Stomach (tissue), 4 donors: ENCODE results near the gene INPP5J.

ENCODE experiments used
- CTCF ChIP-seq, 7 experiments: fragments of 450-650 bp in 4 of 7; fragments of 200-600 bp in 3 of 7; sonication (generic) in 3 of 7; IDR thresholded peaks; one replicate each; pipeline ENCODE4 v1.5.1; 2016 to 2019; ENCODE audit warnings: antibody characterized with exemption in 7 of 7, control low read depth in 2 of 7, mild to moderate bottlenecking in 1 of 7
- EP300 ChIP-seq: sonication (generic); formaldehyde crosslinking; IDR thresholded peaks from one replicate; pipeline ENCODE4 v1.6.1; 2017; ENCODE audit warnings: antibody characterized with exemption
- POLR2A ChIP-seq, 4 donors: fragments of 450-650 bp; IDR thresholded peaks; one replicate each; pipeline ENCODE4 v1.6.1; 2016; ENCODE audit warnings: antibody characterized with exemption in 4 of 4, control low read depth in 2 of 4, mild to moderate bottlenecking in 1 of 4, moderate library complexity in 1 of 4

GRCh38 chr22:31087744-31088215 lies 35.0 kb upstream of the INPP5J start:
- TF ChIP-seq POLR2A (IDR thresholded peaks at IDR 0.05) (no peak), CTCF (IDR thresholded peaks at IDR 0.05) (no peak), EP300 (no peak)
